Upper lobe of left lung (tissue), 6 donors: Measurements from ENCODE around the gene SUSD2. TPM values are rescaled to one million over a fixed set of nuclear protein-coding genes. Genes with fewer than 3 reads are reported as not detected.
A peak's percentile ranks its signal among the peaks of the same experiment; 100 is the strongest.

Source experiments
- ATAC-seq, 2 donors: fragments of 200-7000 bp; cut with Tn5 transposase; one replicate each; pipeline ENCODE4 v1.9.1; 2022; ENCODE audit warnings: mild to moderate bottlenecking in 2 of 2, moderate library complexity in 2 of 2; ENCODE audit not compliant: low FRiP score in 2 of 2
- DNase-seq, 2 donors: peaks; one replicate each; pipeline ENCODE4 v3.0.0-alpha.2; 2019 to 2020
- H3K27ac ChIP-seq, 4 donors: fragments of 200-600 bp; sonication (generic); one replicate each; pipeline ENCODE4 v1.5.1; 2016 to 2019
- H3K27me3 ChIP-seq, 4 donors: fragments of 200-600 bp; sonication (generic); one replicate each; pipeline ENCODE4 v1.5.1; 2017 to 2019
- H3K36me3 ChIP-seq, 4 donors: fragments of 200-600 bp; sonication (generic); one replicate each; pipeline ENCODE4 v1.5.1; 2016 to 2019
- H3K4me1 ChIP-seq, 4 donors: fragments of 200-600 bp; sonication (generic); one replicate each; pipeline ENCODE4 v1.5.1; 2018 to 2019
- H3K4me3 ChIP-seq, 4 donors: fragments of 200-600 bp; sonication (generic); one replicate each; pipeline ENCODE4 v1.5.1; 2017 to 2019; ENCODE audit warnings: mild to moderate bottlenecking in 2 of 4, moderate library complexity in 1 of 4
- H3K9me3 ChIP-seq, 4 donors: fragments of 200-600 bp; sonication (generic); one replicate each; pipeline ENCODE4 v1.5.1; 2018 to 2019
- CTCF ChIP-seq, 6 experiments: fragments of 450-650 bp in 4 of 6; fragments of 200-600 bp in 2 of 6; sonication (generic) in 2 of 6; IDR thresholded peaks; one replicate each; pipeline ENCODE4 v1.5.1; 2016 to 2019; ENCODE audit warnings: antibody characterized with exemption in 6 of 6
- EP300 ChIP-seq, 4 donors: sonication (generic); formaldehyde crosslinking; IDR thresholded peaks; one replicate each; pipeline ENCODE4 v1.5.1; 2017; ENCODE audit warnings: antibody characterized with exemption in 4 of 4, control low read depth in 2 of 4
- POLR2A ChIP-seq, 4 donors: fragments of 450-650 bp; IDR thresholded peaks; one replicate each; pipeline ENCODE4 v1.5.1; 2016 to 2017; ENCODE audit warnings: antibody characterized with exemption in 4 of 4, mild to moderate bottlenecking in 2 of 4
- POLR2AphosphoS5 ChIP-seq, 2 donors: sonication (generic); formaldehyde crosslinking; IDR thresholded peaks; one replicate each; pipeline ENCODE4 v1.5.1; 2017; ENCODE audit warnings: antibody characterized with exemption in 2 of 2
- WGBS, 2 donors: methylation state at CpG; one replicate each; pipeline ENCODE4 v1.1.5; 2017 to 2018; 5-methylcytosine and 5-hydroxymethylcytosine counted together
- total RNA-seq, 6 donors: library from RNA; depleted of rRNA in 4 of 6; stranded (reverse); fragments of >200 nt in 4 of 6; gene quantifications; one replicate each; pipeline versions ENCODE4 v1.1.0 to v1.2.1, GENCODE V29; 2016 to 2021
- donor health status: DM: no; HTN: no; CAD: no; lungs with moderate emphysema.
- donor health status: DM: no; HTN: yes; CAD: no; lungs with severe emphysema.

Gene SUSD2
- total RNA-seq, 6 donors from 2014 or later: 191 to 645 (median 348) TPM

- no peak for ATAC-seq
- H3K36me3 ChIP-seq: peaks cover 3 to 40% (median 26%) of the 10 kb centered on the region in 4 donors
Observed at GRCh38 chr22:24161485-24161884, 19.8 kb upstream of the SUSD2 start.

GRCh38 chr22:24161909-24162308 lies 19.4 kb upstream of the SUSD2 start:
- WGBS, 2 donors: 73 to 80% methylated on average over 1 to 6 of the region's 6 CpGs
- no peaks in the 10 kb centered on the region for H3K9me3 ChIP-seq
- peaks cover 8 to 44% (median 30%) of the 10 kb centered on the region in 4 donors for H3K36me3 ChIP-seq
- H3K4me1 ChIP-seq: peaks cover 41 to 66% (median 56%) of the 10 kb centered on the region in 4 donors
- H3K27ac ChIP-seq: peak overlapping the region; percentile 23 to 90 (median 58)
- H3K4me3 ChIP-seq: no peak overlapping the region
- H3K27me3 ChIP-seq: no peaks in the 10 kb centered on the region
- TF ChIP-seq POLR2A (IDR thresholded peaks at IDR 0.05): no peak
- TF ChIP-seq EP300 (IDR thresholded peaks at IDR 0.05): no peak
- no peak for TF ChIP-seq CTCF (IDR thresholded peaks at IDR 0.05)
- no peak for TF ChIP-seq POLR2AphosphoS5 (IDR thresholded peaks at IDR 0.05)
- DNase-seq: peak in 1 of 2 donors; percentile 63
- ATAC-seq: no peak

More at GRCh38 chr22:24161485-24161884, 19.8 kb upstream of the SUSD2 start:
- DNase-seq: no peak
- H3K9me3 ChIP-seq: no peaks in the 10 kb centered on the region
- H3K27ac ChIP-seq: peak overlapping the region; percentile 23 to 90 (median 58)
- TF ChIP-seq CTCF (IDR thresholded peaks at IDR 0.05) (no peak), POLR2A (IDR thresholded peaks at IDR 0.05) (no peak), EP300 (IDR thresholded peaks at IDR 0.05) (no peak), POLR2AphosphoS5 (IDR thresholded peaks at IDR 0.05) (no peak)
- no peak overlapping the region for H3K4me3 ChIP-seq
- 77 to 88% methylated on average over 7 of the region's 7 CpGs for WGBS, 2 donors
- peaks cover 41 to 70% (median 58%) of the 10 kb centered on the region in 4 donors for H3K4me1 ChIP-seq
- H3K27me3 ChIP-seq: no peaks in the 10 kb centered on the region

- Histone ChIP-seq H3K4me1 (peaks cover 36 to 61% (median 51%) of the 10 kb centered on the region in 4 donors), H3K9me3 (no peaks in the 10 kb centered on the region), H3K36me3 (peaks cover 13 to 49% (median 35%) of the 10 kb centered on the region in 4 donors), H3K4me3 (no peak overlapping the region), H3K27ac (peak overlapping the region; percentile 23 to 90 (median 58)), H3K27me3 (no peaks in the 10 kb centered on the region)
- ATAC-seq (no peak), DNase-seq (no peak)
- 31 to 67% methylated on average over 6 of the region's 6 CpGs for WGBS, 2 donors
- TF ChIP-seq EP300 (IDR thresholded peaks at IDR 0.05): no peak
- no peak for TF ChIP-seq POLR2AphosphoS5 (IDR thresholded peaks at IDR 0.05)
- TF ChIP-seq POLR2A (IDR thresholded peaks at IDR 0.05): no peak
- TF ChIP-seq CTCF (IDR thresholded peaks at IDR 0.05): no peak
Observed at GRCh38 chr22:24162436-24162835, 18.9 kb upstream of the SUSD2 start.

GRCh38 chr22:24164243-24164642 lies 17.0 kb upstream of the SUSD2 start:
- ATAC-seq (no peak), DNase-seq (no peak)
- peaks cover 22 to 42% (median 33%) of the 10 kb centered on the region in 4 donors for H3K4me1 ChIP-seq
- no peaks in the 10 kb centered on the region for H3K27me3 ChIP-seq
- peaks cover 21 to 67% (median 51%) of the 10 kb centered on the region in 4 donors for H3K36me3 ChIP-seq
- no peak overlapping the region for H3K27ac ChIP-seq
- 94% methylated on average over 5 of the region's 10 CpGs; no CpG with 5 or more reads in 1 of the 2 donors for WGBS, 2 donors
- H3K9me3 ChIP-seq: no peaks in the 10 kb centered on the region
- H3K4me3 ChIP-seq: no peak overlapping the region
- TF ChIP-seq EP300 (IDR thresholded peaks at IDR 0.05): no peak
- TF ChIP-seq POLR2A (IDR thresholded peaks at IDR 0.05): no peak
- no peak for TF ChIP-seq CTCF (IDR thresholded peaks at IDR 0.05)
- TF ChIP-seq POLR2AphosphoS5 (IDR thresholded peaks at IDR 0.05): no peak

- Histone ChIP-seq H3K27ac (no peak overlapping the region), H3K4me1 (peaks cover 19 to 36% (median 26%) of the 10 kb centered on the region in 4 donors), H3K4me3 (no peak overlapping the region), H3K36me3 (peaks cover 21 to 74% (median 57%) of the 10 kb centered on the region in 4 donors), H3K27me3 (no peaks in the 10 kb centered on the region), H3K9me3 (no peaks in the 10 kb centered on the region)
- no peak for ATAC-seq
- DNase-seq: no peak
- 94% methylated on average over 6 of the region's 6 CpGs; no CpG with 5 or more reads in 1 of the 2 donors for WGBS, 2 donors
- TF ChIP-seq CTCF (IDR thresholded peaks at IDR 0.05) (no peak), POLR2A (IDR thresholded peaks at IDR 0.05) (no peak), POLR2AphosphoS5 (IDR thresholded peaks at IDR 0.05) (no peak), EP300 (IDR thresholded peaks at IDR 0.05) (no peak)
Observed at GRCh38 chr22:24164940-24165339, 16.3 kb upstream of the SUSD2 start.
